Neural crest cell (in vitro differentiated cells): ENCODE measurements around the gene FBLN2. TPM values are rescaled to one million over a fixed set of nuclear protein-coding genes. Genes with fewer than 3 reads are reported as not detected.

Experiments
- DNase-seq: peaks from one replicate; pipeline ENCODE4 v3.0.0; 2021; ENCODE audit warnings: low read depth, mixed read lengths, low spot score
- H3K27ac Mint-ChIP-seq: one replicate; pipeline ENCODE4 v1.8.0; 2021; ENCODE audit warnings: mild to moderate bottlenecking, mixed read lengths; ENCODE audit not compliant: unreplicated experiment
- H3K27me3 Mint-ChIP-seq: 2 replicates; pipeline ENCODE4 v1.8.0; 2021; ENCODE audit warnings: low read depth, mild to moderate bottlenecking, mixed read lengths
- H3K36me3 Mint-ChIP-seq: 2 replicates; pipeline ENCODE4 v1.8.0; 2021; ENCODE audit warnings: low read depth, mild to moderate bottlenecking, mixed read lengths
- H3K4me1 Mint-ChIP-seq: 2 replicates; pipeline ENCODE4 v1.8.0; 2021; ENCODE audit warnings: mixed read lengths
- H3K4me3 Mint-ChIP-seq: one replicate; pipeline ENCODE4 v1.8.0; 2021; ENCODE audit warnings: mild to moderate bottlenecking, mixed read lengths
- H3K9me3 Mint-ChIP-seq: 2 replicates; pipeline ENCODE4 v1.8.0; 2021; ENCODE audit warnings: mixed read lengths
- total RNA-seq: library from RNA; stranded (reverse); gene quantifications from 2 replicates; pipeline ENCODE4 v1.2.1, GENCODE V29; 2021
- TF ChIP-seq, protein P1 (sequence below): fragments of 200-600 bp; sonication (generic); conservative IDR thresholded peaks from 2 replicates; pipeline ENCODE4 v1.5.0; 2021; ENCODE audit warnings: antibody characterized with exemption, mild to moderate bottlenecking

FBLN2 gene
- total RNA-seq, 1 donor from 2014 or later: 6.3 TPM

DNA sequence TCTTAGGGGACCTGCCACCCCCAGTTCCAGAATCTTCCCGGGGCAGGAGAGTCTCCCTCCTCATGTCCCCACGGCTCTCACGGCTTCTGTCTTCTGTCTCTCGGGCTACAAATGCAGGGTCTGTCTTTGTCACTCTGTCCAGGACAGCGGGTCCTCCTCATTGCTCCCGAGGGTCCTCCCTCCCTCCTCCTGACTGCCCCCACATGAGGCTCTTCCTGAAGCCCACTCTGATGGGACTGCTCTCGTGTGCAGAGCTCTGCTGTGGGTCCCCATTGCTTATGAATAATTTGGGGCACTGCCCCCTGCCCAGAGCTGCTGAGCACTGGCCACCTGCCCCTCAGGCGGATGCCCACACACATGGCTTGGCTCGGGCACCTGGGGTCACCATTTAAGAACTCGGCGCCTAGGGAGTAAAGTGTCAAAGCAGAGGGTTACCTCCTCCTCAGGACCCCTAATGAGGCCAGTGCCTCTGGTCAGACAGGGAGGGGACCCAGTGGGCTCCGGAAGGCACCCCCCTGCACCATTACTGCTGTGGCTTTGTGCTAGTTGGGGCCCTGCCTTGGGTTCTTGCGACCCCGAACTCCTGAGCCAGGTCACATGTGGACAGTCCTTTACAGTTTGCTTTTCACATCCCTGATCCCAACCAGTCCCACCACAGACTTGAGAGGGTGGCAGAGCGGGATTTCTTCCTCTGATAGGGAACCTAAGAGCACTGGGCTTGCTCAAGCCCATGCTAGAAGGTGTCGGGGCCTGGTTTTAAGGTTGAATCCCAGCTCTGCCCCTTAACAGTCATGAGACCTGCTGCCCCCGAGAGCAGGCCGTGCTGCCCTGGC lies 46.8 kb upstream of the FBLN2 start:
- TF ChIP-seq, protein P1, sequence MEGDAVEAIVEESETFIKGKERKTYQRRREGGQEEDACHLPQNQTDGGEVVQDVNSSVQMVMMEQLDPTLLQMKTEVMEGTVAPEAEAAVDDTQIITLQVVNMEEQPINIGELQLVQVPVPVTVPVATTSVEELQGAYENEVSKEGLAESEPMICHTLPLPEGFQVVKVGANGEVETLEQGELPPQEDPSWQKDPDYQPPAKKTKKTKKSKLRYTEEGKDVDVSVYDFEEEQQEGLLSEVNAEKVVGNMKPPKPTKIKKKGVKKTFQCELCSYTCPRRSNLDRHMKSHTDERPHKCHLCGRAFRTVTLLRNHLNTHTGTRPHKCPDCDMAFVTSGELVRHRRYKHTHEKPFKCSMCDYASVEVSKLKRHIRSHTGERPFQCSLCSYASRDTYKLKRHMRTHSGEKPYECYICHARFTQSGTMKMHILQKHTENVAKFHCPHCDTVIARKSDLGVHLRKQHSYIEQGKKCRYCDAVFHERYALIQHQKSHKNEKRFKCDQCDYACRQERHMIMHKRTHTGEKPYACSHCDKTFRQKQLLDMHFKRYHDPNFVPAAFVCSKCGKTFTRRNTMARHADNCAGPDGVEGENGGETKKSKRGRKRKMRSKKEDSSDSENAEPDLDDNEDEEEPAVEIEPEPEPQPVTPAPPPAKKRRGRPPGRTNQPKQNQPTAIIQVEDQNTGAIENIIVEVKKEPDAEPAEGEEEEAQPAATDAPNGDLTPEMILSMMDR: no peak
- DNase-seq: no peak
- Mint-ChIP-seq H3K4me3 (no peak overlapping the region), H3K36me3 (no peaks in the 10 kb centered on the region), H3K27ac (no peak overlapping the region), H3K27me3 (no peaks in the 10 kb centered on the region), H3K4me1 (peaks cover 16% of the 10 kb centered on the region), H3K9me3 (no peaks in the 10 kb centered on the region)

GRCh38 chr3:13502791-13503060 lies 46.2 kb upstream of the FBLN2 start:
- no peak for DNase-seq
- peaks cover 20% of the 10 kb centered on the region for H3K4me1 Mint-ChIP-seq
- H3K27ac Mint-ChIP-seq: no peak overlapping the region
- H3K9me3 Mint-ChIP-seq: no peaks in the 10 kb centered on the region
- no peaks in the 10 kb centered on the region for H3K27me3 Mint-ChIP-seq
- no peaks in the 10 kb centered on the region for H3K36me3 Mint-ChIP-seq
- H3K4me3 Mint-ChIP-seq: no peak overlapping the region
- TF ChIP-seq, protein P1: no peak

DNA sequence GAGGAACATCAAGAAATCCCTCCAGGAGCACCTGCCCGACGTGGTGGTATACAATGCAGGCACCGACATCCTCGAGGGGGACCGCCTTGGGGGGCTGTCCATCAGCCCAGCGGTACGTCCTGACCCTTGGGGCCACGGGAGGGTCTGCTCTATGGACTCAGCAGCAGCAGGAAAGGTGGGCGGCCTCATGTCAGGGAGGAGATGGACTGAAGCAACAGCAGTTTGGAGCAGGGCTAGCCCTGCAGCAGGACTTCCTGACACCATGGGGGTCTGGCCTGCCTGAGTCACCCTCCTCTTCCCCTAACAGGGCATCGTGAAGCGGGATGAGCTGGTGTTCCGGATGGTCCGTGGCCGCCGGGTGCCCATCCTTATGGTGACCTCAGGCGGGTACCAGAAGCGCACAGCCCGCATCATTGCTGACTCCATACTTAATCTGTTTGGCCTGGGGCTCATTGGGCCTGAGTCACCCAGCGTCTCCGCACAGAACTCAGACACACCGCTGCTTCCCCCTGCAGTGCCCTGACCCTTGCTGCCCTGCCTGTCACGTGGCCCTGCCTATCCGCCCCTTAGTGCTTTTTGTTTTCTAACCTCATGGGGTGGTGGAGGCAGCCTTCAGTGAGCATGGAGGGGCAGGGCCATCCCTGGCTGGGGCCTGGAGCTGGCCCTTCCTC lies 44.6 kb upstream of the FBLN2 start:
- Mint-ChIP-seq H3K27me3 (no peaks in the 10 kb centered on the region), H3K36me3 (no peaks in the 10 kb centered on the region), H3K9me3 (no peaks in the 10 kb centered on the region), H3K4me1 (peaks cover 25% of the 10 kb centered on the region), H3K27ac (peak overlapping the region; percentile 94), H3K4me3 (no peak overlapping the region)
- TF ChIP-seq, protein P1: no peak
- no peak for DNase-seq

DNA sequence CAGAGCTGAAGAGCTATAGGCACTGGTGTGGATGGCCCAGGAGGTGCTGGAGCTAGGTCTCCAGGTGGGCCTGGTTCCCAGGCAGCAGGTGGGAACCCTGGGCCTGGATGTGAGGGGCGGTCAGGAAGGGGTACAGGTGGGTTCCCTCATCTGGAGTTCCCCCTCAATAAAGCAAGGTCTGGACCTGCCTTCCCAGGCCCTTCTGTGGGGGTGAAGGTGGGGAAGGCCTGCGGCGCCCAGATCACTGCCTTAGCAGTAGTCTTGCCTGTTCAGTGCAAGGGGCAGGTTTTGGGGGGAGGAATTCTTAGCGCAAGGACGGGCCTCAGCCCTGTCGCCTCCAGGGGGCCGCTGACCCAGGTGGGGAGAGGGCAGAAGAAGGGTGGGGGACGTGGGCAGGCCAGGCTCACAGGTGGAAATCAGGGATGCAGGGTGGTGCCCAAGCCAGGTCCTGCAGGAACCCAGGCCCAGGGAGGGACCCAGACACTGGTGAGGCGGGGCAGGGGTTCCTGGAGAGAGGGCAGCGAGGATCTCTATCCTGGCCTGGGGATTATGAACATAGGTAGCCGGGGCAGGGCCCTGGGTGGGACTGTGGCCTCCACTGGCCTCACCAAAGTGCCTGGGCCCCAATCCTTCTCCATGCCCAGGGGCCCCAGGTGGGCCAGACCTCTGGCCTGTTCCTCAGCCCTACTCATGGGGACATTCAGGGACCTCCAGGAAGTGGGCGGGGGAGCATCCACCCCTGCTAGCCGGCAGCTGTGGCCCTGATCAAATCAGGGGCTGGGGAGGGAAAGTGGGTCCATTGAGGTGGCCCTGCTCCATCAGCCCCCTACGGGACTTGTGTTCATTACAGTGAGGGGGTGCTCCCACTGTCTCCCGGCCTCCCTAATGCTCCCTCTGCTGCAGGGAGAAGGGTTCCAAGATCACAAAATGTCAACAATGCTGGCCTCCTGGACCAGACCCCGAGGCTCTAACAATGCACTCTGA lies 43.5 kb upstream of the FBLN2 start:
- TF ChIP-seq, protein P1: no peak
- Mint-ChIP-seq H3K4me1 (peaks cover 25% of the 10 kb centered on the region), H3K27ac (peak overlapping the region; percentile 94), H3K36me3 (no peaks in the 10 kb centered on the region), H3K9me3 (no peaks in the 10 kb centered on the region), H3K27me3 (no peaks in the 10 kb centered on the region), H3K4me3 (no peak overlapping the region)
- no peak for DNase-seq

DNA sequence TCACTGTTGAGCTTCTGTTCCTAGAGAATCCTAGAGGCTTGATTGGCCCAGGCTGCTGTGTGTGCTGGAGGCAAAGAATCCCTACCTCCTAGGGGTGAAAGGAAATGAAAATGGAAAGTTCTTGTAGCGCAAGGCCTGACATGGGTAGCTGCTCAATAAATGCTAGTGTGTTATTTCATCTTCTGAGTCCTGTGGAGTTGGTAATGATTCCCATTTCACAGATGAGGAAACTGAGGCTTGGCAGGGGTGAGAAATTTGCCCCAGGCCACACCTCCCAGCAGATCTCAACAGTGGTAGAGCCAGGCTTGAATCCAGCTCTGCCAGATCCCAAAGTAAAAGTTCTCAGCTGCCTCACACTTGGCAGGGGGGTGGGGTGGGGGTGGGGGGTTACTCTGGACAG lies 42.7 kb upstream of the FBLN2 start:
- no peaks in the 10 kb centered on the region for H3K36me3 Mint-ChIP-seq
- H3K27me3 Mint-ChIP-seq: no peaks in the 10 kb centered on the region
- H3K27ac Mint-ChIP-seq: peak overlapping the region; percentile 67
- peaks cover 25% of the 10 kb centered on the region for H3K4me1 Mint-ChIP-seq
- H3K4me3 Mint-ChIP-seq: no peak overlapping the region
- H3K9me3 Mint-ChIP-seq: no peaks in the 10 kb centered on the region
- DNase-seq: no peak
- TF ChIP-seq, protein P1: no peak
